ENCODE data around the gene NFS1. TPM values are rescaled to one million over a fixed set of nuclear protein-coding genes. Genes with fewer than 3 reads are reported as not detected.

Gene NFS1
- total RNA-seq, 2 experiments from 2014 or later, result 10.6 to 11.5 TPM

DNA sequence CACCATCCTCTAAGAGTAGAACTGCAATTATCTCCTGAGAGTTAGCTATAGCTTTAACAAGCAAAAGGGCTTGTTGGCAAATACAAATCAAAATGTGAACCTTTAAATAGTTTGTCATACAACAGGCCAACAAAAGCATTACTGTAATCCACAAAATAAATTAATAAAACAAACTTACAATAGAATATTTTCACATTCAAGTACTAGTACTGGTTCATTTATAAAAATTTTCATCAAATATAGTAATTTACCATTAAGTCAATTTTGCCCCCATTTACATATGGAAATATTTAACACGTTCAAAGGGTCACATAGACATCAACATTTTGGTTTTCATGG lies 33.5 kb upstream of the NFS1 start:
- Mint-ChIP-seq H3K27me3 (no peaks in the 10 kb centered on the region), H3K27ac (peak overlapping the region; percentile 41), H3K4me3 (peak overlapping the region; percentile 34), H3K9me3 (no peaks in the 10 kb centered on the region), H3K4me1 (ENCODE audit: low read depth) (peaks cover 63% of the 10 kb centered on the region), H3K36me3 (ENCODE audit: low read depth) (peaks cover 91% of the 10 kb centered on the region)
- Histone ChIP-seq H3K4me1 (ENCODE audit: insufficient read depth, low read length) (peaks cover 39% of the 10 kb centered on the region), H3K27me3 (ENCODE audit: control insufficient read depth in 1 of 2, insufficient read depth in 2 of 2, low read length in 2 of 2) (no peaks in the 10 kb centered on the region), H3K36me3 (ENCODE audit: insufficient read depth, low read length) (peaks cover 97% of the 10 kb centered on the region), H3K4me3 (ENCODE audit: low read length) (no peak overlapping the region), H3K9me3 (ENCODE audit: control insufficient read depth in 1 of 2, insufficient read depth in 1 of 2, low read length in 2 of 2) (no peaks in the 10 kb centered on the region), H3K27ac (ENCODE audit: low read depth in 1 of 2, low read length in 2 of 2) (no peak overlapping the region)
- ChIA-PET POLR2A (interaction anchor here (3.5 kb wide), 1 partner anchor 10 kb away, joined by 31 read pairs; the partner anchor contains the start of gene RBM39), CTCF (no interaction called here)
- TF ChIP-seq, protein P1, sequence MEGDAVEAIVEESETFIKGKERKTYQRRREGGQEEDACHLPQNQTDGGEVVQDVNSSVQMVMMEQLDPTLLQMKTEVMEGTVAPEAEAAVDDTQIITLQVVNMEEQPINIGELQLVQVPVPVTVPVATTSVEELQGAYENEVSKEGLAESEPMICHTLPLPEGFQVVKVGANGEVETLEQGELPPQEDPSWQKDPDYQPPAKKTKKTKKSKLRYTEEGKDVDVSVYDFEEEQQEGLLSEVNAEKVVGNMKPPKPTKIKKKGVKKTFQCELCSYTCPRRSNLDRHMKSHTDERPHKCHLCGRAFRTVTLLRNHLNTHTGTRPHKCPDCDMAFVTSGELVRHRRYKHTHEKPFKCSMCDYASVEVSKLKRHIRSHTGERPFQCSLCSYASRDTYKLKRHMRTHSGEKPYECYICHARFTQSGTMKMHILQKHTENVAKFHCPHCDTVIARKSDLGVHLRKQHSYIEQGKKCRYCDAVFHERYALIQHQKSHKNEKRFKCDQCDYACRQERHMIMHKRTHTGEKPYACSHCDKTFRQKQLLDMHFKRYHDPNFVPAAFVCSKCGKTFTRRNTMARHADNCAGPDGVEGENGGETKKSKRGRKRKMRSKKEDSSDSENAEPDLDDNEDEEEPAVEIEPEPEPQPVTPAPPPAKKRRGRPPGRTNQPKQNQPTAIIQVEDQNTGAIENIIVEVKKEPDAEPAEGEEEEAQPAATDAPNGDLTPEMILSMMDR (IDR thresholded peaks at IDR 0.05), result no peak
- DNase-seq (no peak), ATAC-seq (ENCODE audit: poor library complexity) (no peak)
- intact Hi-C loops (cut with DNase I, micrococcal nuclease), result loop anchor here in 1 of 2 experiments (5.0 kb wide), 1 partner anchor 155 kb away; no protein-coding TSS in a partner anchor

DNA sequence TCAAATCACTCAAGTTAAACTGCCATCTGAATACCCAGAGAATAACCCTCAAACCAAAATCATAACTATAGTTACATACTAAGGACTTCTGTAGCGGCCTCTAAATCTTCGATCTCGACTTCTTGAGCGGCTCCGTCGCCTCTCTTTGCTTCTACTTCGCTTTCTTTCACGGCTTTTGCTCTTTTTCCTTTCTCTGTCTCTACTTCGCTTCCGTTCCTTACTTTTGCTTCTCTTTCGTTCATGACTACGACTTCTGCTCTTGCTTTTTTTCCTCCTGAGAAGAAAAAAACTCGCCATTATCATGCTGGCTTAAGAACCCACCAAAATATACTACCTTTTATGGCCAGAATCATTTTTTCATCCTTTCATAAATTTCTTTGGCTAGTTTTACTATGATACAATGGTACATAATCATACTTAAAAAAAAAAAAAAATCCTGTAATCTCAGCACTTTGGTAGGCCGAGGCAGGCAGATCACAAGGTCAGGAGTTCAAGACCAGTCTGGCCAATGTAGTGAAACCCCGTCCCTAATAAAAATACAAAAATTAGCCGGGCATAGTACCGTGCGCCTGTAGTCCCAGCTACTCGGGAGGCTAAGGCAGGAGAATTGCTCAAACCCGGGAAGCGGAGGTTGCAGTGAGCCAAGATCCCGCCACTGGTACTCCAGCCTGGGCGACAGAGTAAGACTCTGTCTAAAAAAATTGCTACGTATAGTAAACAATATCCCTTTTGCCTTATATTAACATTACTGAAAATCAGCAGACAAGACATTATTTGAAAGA lies 32.9 kb upstream of the NFS1 start:
- peak overlapping the region; percentile 34 for H3K4me3 Mint-ChIP-seq
- no peak overlapping the region for H3K27ac ChIP-seq (ENCODE audit: low read depth in 1 of 2, low read length in 2 of 2)

DNA sequence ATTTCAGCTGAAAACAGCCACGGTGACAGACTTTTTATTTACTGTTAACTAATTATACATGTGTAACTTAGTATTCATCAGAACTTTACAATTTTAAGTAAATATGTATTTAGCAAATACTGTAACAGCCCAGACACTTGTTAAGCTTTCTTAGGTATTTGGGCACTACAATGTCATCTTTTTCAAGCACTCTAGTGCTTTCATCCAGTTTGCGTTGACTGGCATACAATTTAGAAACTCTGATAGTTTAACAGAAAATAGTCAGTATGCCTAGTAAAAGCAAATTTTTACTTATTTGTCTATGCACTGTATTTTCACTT lies 32.3 kb upstream of the NFS1 start:
- TF ChIP-seq, protein P1 (IDR thresholded peaks at IDR 0.05), result no peak
- peaks cover 62% of the 10 kb centered on the region for H3K4me1 Mint-ChIP-seq (ENCODE audit: low read depth)
- H3K4me1 ChIP-seq (ENCODE audit: insufficient read depth, low read length), result peaks cover 33% of the 10 kb centered on the region
- ChIA-PET POLR2A (interaction anchor here (1.1 to 3.5 kb wide), 3 partner anchors 8 to 40 kb away, joined by 3 to 31 read pairs (median 3); partner anchors contain the start of gene RBM39), CTCF (interaction anchor here (1.2 to 2.9 kb wide), 2 partner anchors 8 to 11 kb away, joined by 7 to 8 read pairs; partner anchors contain the start of gene RBM39)
- H3K36me3 ChIP-seq (ENCODE audit: insufficient read depth, low read length), result peaks cover 98% of the 10 kb centered on the region
- intact Hi-C loops (cut with DNase I, micrococcal nuclease), result loop anchor here (2.0 to 5.0 kb wide), 2 partner anchors 15 to 156 kb away; no protein-coding TSS in a partner anchor
- H3K27ac ChIP-seq (ENCODE audit: low read depth in 1 of 2, low read length in 2 of 2), result no peak overlapping the region
- no peak for DNase-seq
- H3K9me3 ChIP-seq (ENCODE audit: control insufficient read depth in 1 of 2, insufficient read depth in 1 of 2, low read length in 2 of 2), result no peaks in the 10 kb centered on the region
- peak overlapping the region; percentile 41 for H3K27ac Mint-ChIP-seq
- no peak overlapping the region for H3K4me3 ChIP-seq (ENCODE audit: low read length)
- H3K4me3 Mint-ChIP-seq, result peak overlapping the region; percentile 23
- no peaks in the 10 kb centered on the region for H3K27me3 Mint-ChIP-seq
- no peaks in the 10 kb centered on the region for H3K9me3 Mint-ChIP-seq
- peaks cover 96% of the 10 kb centered on the region for H3K36me3 Mint-ChIP-seq (ENCODE audit: low read depth)
- ATAC-seq (ENCODE audit: poor library complexity), result no peak
- no peaks in the 10 kb centered on the region for H3K27me3 ChIP-seq (ENCODE audit: control insufficient read depth in 1 of 2, insufficient read depth in 2 of 2, low read length in 2 of 2)

More for the DNA sequence above, 32.9 kb upstream of the NFS1 start:
- H3K36me3 Mint-ChIP-seq (ENCODE audit: low read depth), result peaks cover 92% of the 10 kb centered on the region
- no peaks in the 10 kb centered on the region for H3K9me3 Mint-ChIP-seq
- ATAC-seq (ENCODE audit: poor library complexity) (no peak), DNase-seq (no peak)
- no peaks in the 10 kb centered on the region for H3K27me3 ChIP-seq (ENCODE audit: control insufficient read depth in 1 of 2, insufficient read depth in 2 of 2, low read length in 2 of 2)
- TF ChIP-seq, protein P1 (IDR thresholded peaks at IDR 0.05), result no peak
- no peak overlapping the region for H3K4me3 ChIP-seq (ENCODE audit: low read length)
- ChIA-PET CTCF (interaction anchor here (2.9 kb wide), 1 partner anchor 10 kb away, joined by 8 read pairs; the partner anchor contains the start of gene RBM39), POLR2A (interaction anchor here (1.3 to 3.5 kb wide), 2 partner anchors 10 to 39 kb away, joined by 3 to 31 read pairs; partner anchors contain the start of gene RBM39)
- no peaks in the 10 kb centered on the region for H3K27me3 Mint-ChIP-seq
- peaks cover 34% of the 10 kb centered on the region for H3K4me1 ChIP-seq (ENCODE audit: insufficient read depth, low read length)
- peak overlapping the region; percentile 41 for H3K27ac Mint-ChIP-seq
- H3K4me1 Mint-ChIP-seq (ENCODE audit: low read depth), result peaks cover 63% of the 10 kb centered on the region
- H3K36me3 ChIP-seq (ENCODE audit: insufficient read depth, low read length), result peaks cover 96% of the 10 kb centered on the region
- intact Hi-C loops (cut with DNase I, micrococcal nuclease), result loop anchor here (2.0 to 5.0 kb wide), 2 partner anchors 15 to 155 kb away; no protein-coding TSS in a partner anchor
- H3K9me3 ChIP-seq (ENCODE audit: control insufficient read depth in 1 of 2, insufficient read depth in 1 of 2, low read length in 2 of 2), result no peaks in the 10 kb centered on the region
